Sigmoid colon (tissue), 7 donors: ENCODE measurements around the gene ERGIC1. TPM values are rescaled to one million over a fixed set of nuclear protein-coding genes. Genes with fewer than 3 reads are reported as not detected.

Experiments
- DNase-seq: peaks from one replicate; pipeline ENCODE4 v3.0.0-alpha.2; 2019
- H3K27ac ChIP-seq, 4 donors: fragments of 200-600 bp; sonication (generic); one replicate each; pipeline ENCODE4 v1.5.1; 2016 to 2019; ENCODE audit warnings: mild to moderate bottlenecking in 1 of 4
- H3K27me3 ChIP-seq, 3 donors: fragments of 200-600 bp; sonication (generic); one replicate each; pipeline ENCODE4 v1.5.1; 2019; ENCODE audit warnings: mild to moderate bottlenecking in 1 of 3
- H3K36me3 ChIP-seq, 4 donors: fragments of 200-600 bp; sonication (generic); one replicate each; pipeline ENCODE4 v1.5.1; 2016 to 2019
- H3K4me1 ChIP-seq, 4 donors: fragments of 200-600 bp; sonication (generic); one replicate each; pipeline ENCODE4 v1.5.1; 2017 to 2019
- H3K4me3 ChIP-seq, 4 donors: fragments of 200-600 bp; sonication (generic); one replicate each; pipeline ENCODE4 v1.5.1; 2017 to 2019; ENCODE audit warnings: mild to moderate bottlenecking in 2 of 4, moderate library complexity in 1 of 4
- H3K9me3 ChIP-seq, 4 donors: fragments of 200-600 bp in 3 of 4; sonication (generic) in 3 of 4; one replicate each; pipeline versions ENCODE4 v1.5.1 to v1.6.1; 2013 to 2019
- CTCF ChIP-seq, 4 experiments: fragments of 450-650 bp in 3 of 4; fragments of 200-600 bp in 1 of 4; IDR thresholded peaks; one replicate each; pipeline ENCODE4 v1.5.1; 2016 to 2019; ENCODE audit warnings: antibody characterized with exemption in 4 of 4, mild to moderate bottlenecking in 3 of 4, moderate library complexity in 2 of 4
- EP300 ChIP-seq, 4 donors: sonication (generic); formaldehyde crosslinking; IDR thresholded peaks; one replicate each; pipeline ENCODE4 v1.6.1; 2017; ENCODE audit warnings: antibody characterized with exemption in 4 of 4
- POLR2A ChIP-seq, 2 donors: fragments of 450-650 bp; IDR thresholded peaks; one replicate each; pipeline ENCODE4 v1.6.1; 2016; ENCODE audit warnings: antibody characterized with exemption in 2 of 2, mild to moderate bottlenecking in 2 of 2, moderate library complexity in 2 of 2
- POLR2AphosphoS5 ChIP-seq, 4 donors: sonication (generic); formaldehyde crosslinking; IDR thresholded peaks; one replicate each; pipeline ENCODE4 v1.6.1; 2017; ENCODE audit warnings: antibody characterized with exemption in 4 of 4
- WGBS, 2 donors: extraction: QIAGEN DNeasy Blood & Tissue Kit; methylation state at CpG; one replicate each; pipeline ENCODE4 v1.1.7; 2013; 5-methylcytosine and 5-hydroxymethylcytosine counted together
- intact Hi-C: fragments of 100-400 bp; cut with DNase I; formaldehyde crosslinking; loops from one replicate; pipeline ENCODE4 v1.15.1; 2023
- polyA plus RNA-seq, 3 donors: library from polyadenylated mRNA; stranded (reverse); fragments of 200-250 nt; gene quantifications; one replicate each; pipeline ENCODE4 v1.2.3, GENCODE V29; 2013
- total RNA-seq, 4 donors: library from RNA; depleted of rRNA; stranded (reverse); fragments of >200 nt; gene quantifications; one replicate each; pipeline ENCODE4 v1.1.0, GENCODE V29; 2016
- donor health status: healthy with polysubstance abuse.
- donor health status: Bipolar disorder and iron deficiency.
- donor health status: healthy.

ERGIC1 gene
- total and polyA plus RNA-seq, 7 donors: 80.6 to 160 (median 117) TPM

DNA sequence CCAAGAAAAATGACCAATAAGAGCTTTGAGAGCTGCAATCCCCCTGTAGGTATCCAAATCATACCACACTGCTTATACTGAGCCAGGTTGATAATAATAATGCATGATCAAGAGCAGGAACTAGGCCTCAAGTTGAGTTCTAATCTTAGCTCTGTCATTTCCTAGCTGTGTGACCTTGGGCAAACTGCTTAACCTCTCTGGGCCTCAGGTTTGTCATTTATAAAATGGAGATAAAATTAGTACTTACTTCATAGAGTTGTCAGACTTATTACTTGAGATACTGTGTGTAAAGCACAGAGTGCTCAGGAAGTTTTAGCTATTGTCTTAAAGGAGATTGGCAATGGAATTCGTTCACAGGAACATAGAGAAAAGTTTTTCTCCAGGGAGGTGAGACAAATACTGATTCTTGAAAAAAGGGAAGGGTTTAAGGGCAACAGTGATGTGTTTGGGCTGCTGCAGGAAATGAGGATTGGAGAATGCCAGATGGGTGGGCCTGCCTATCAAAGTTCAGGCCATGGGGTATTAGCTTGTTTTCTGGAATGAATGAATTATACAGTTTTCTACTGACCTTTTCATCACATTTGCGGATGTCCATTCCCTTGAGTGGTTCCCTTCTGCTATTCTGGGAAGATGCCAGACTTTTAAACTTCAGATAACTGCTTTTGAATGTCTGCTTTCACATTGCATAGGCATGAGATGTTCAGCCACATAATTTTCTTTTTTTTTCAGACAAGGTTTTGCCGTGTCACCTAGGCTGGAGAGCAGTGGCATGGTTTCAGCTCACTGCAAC, 139.3 kb downstream of the ERGIC1 start:
- Histone ChIP-seq H3K27ac (no peak overlapping the region), H3K4me1 (no peaks in the 10 kb centered on the region), H3K27me3 (no peaks in the 10 kb centered on the region), H3K4me3 (no peak overlapping the region), H3K9me3 (no peaks in the 10 kb centered on the region), H3K36me3 (peaks cover 0 to 17% (median 6%) of the 10 kb centered on the region in 4 donors)
- WGBS, 2 donors: 60 to 74% methylated on average over 3 of the region's 3 CpGs
- DNase-seq: no peak
- intact Hi-C loops: no loop called here
- no peak for TF ChIP-seq POLR2A (IDR thresholded peaks at IDR 0.05)
- no peak for TF ChIP-seq CTCF (IDR thresholded peaks at IDR 0.05)
- no peak for TF ChIP-seq POLR2AphosphoS5 (IDR thresholded peaks at IDR 0.05)
- TF ChIP-seq EP300 (IDR thresholded peaks at IDR 0.05): no peak

DNA sequence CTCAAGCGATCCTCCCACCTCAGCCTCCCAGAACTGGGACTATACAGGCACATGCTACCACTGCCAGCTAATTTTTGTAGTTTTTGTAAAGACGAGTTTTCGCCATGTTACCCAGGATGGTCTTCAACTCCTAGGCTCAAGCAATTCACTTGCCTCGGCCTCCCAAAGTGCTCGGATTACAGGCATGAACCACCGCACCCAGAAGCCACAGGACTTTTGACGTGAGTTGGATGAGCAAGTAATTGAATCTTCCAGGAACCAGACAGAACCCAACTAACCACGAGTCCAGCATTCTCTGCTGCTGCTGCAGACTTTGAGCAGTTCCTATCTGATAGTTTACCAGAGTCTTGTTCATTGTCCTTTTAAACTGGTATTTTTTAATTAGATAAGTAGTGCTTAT, 139.9 kb downstream of the ERGIC1 start:
- no peaks in the 10 kb centered on the region for H3K9me3 ChIP-seq
- H3K36me3 ChIP-seq: peaks cover 0 to 11% (median 5%) of the 10 kb centered on the region in 4 donors
- TF ChIP-seq POLR2A (IDR thresholded peaks at IDR 0.05) (no peak), EP300 (IDR thresholded peaks at IDR 0.05) (no peak), CTCF (IDR thresholded peaks at IDR 0.05) (no peak), POLR2AphosphoS5 (IDR thresholded peaks at IDR 0.05) (no peak)
- intact Hi-C loops: no loop called here
- H3K27ac ChIP-seq: no peak overlapping the region
- no peak overlapping the region for H3K4me3 ChIP-seq
- H3K27me3 ChIP-seq: no peaks in the 10 kb centered on the region
- WGBS, 2 donors: 89 to 91% methylated on average over 8 of the region's 8 CpGs
- DNase-seq: no peak
- no peaks in the 10 kb centered on the region for H3K4me1 ChIP-seq

GRCh38 chr5:172975289-172975688, 141.2 kb downstream of the ERGIC1 start:
- Histone ChIP-seq H3K27me3 (no peaks in the 10 kb centered on the region), H3K4me3 (no peak overlapping the region), H3K27ac (no peak overlapping the region), H3K9me3 (no peaks in the 10 kb centered on the region), H3K36me3 (no peaks in the 10 kb centered on the region), H3K4me1 (no peaks in the 10 kb centered on the region)
- WGBS, 2 donors: 76 to 90% methylated on average over 11 of the region's 11 CpGs
- no peak for DNase-seq
- intact Hi-C loops: no loop called here
- no peak for TF ChIP-seq POLR2AphosphoS5 (IDR thresholded peaks at IDR 0.05)
- no peak for TF ChIP-seq EP300 (IDR thresholded peaks at IDR 0.05)
- TF ChIP-seq POLR2A (IDR thresholded peaks at IDR 0.05): no peak
- TF ChIP-seq CTCF (IDR thresholded peaks at IDR 0.05): no peak

DNA sequence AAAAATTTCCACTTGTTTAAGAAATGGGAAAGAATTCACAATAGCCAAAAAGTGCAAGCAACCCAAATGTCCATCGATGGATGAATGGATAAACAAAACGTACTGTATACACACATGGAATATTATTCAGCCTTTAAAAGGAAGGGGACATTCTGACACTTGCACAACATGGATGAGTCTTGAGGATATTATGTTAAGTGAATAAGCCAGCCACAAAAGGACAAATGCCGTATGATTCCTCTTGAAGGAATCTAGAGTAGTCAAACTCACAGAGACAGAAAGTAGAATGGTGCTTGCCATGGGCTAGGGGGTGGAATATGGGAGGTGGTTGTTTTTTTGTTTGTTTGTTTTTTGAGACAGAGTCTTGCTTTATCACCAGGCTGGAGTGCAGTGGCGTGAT, 145.7 kb downstream of the ERGIC1 start:
- Histone ChIP-seq H3K4me3 (no peak overlapping the region), H3K27ac (no peak overlapping the region), H3K36me3 (no peaks in the 10 kb centered on the region), H3K27me3 (no peaks in the 10 kb centered on the region), H3K9me3 (no peaks in the 10 kb centered on the region), H3K4me1 (peaks cover 0 to 12% (median 4%) of the 10 kb centered on the region in 4 donors)
- no peak for DNase-seq
- 87 to 92% methylated on average over 4 of the region's 4 CpGs for WGBS, 2 donors
- intact Hi-C loops: loop anchor here (10.0 kb wide), 1 partner anchor 305 kb away; no protein-coding TSS in a partner anchor
- no peak for TF ChIP-seq POLR2A (IDR thresholded peaks at IDR 0.05)
- TF ChIP-seq CTCF (IDR thresholded peaks at IDR 0.05): no peak
- TF ChIP-seq POLR2AphosphoS5 (IDR thresholded peaks at IDR 0.05): no peak
- TF ChIP-seq EP300 (IDR thresholded peaks at IDR 0.05): no peak
